ENCODE results near the gene TET1. TPM values are rescaled to one million over a fixed set of nuclear protein-coding genes. Genes with fewer than 3 reads are reported as not detected.

The TET1 gene
- total and polyA plus RNA-seq, 9 of the 15 experiments (the other 6 are each of a cell fraction or from before 2014, with no cell fraction given): 2.6 to 21.3 (median 11.6) TPM

GRCh38 chr10:68561865-68562649, 1.9 kb downstream of the TET1 start (continued):
- TF ChIP-seq SAP30 (IDR thresholded peaks at IDR 0.05; ENCODE audit: borderline replicate concordance, insufficient read depth, low read depth, low read length, poor library complexity, severe bottlenecking) (peak; percentile 17), CBX2 (IDR thresholded peaks at IDR 0.05; ENCODE audit: insufficient read depth, low read length, poor library complexity, severe bottlenecking) (no peak), CBX3 (IDR thresholded peaks at IDR 0.05; ENCODE audit: borderline replicate concordance in 1 of 2, low read length in 2 of 2) (no peak), AFF1 (IDR thresholded peaks at IDR 0.05; ENCODE audit: low read depth in 1 of 2, partially characterized antibody in 2 of 2) (peak in 1 of 2 experiments; percentile 27), PKNOX1 (IDR thresholded peaks at IDR 0.05) (no peak), ZNF436 (CRISPR knock-in tag; IDR thresholded peaks at IDR 0.05) (no peak), CXXC5 (CRISPR knock-in tag; IDR thresholded peaks at IDR 0.05) (peak; percentile 13; the same call in 1 of the 2 replicates), ZNF263 (CRISPR knock-in tag; IDR thresholded peaks at IDR 0.05; ENCODE audit: borderline replicate concordance) (no peak), NR2F6 (CRISPR knock-in tag; IDR thresholded peaks at IDR 0.05) (no peak), ARID1B (IDR thresholded peaks at IDR 0.05) (no peak), NFIX (CRISPR knock-in tag; IDR thresholded peaks at IDR 0.05; ENCODE audit: low read depth) (no peak), BRD4 (IDR thresholded peaks at IDR 0.05) (0 out of 2 replicates have a peak, but pooled peaks have one; percentile 44), NBN (IDR thresholded peaks at IDR 0.05; ENCODE audit: low read depth) (peak; percentile 70; the same call in 1 of the 2 replicates), ETV5 (CRISPR knock-in tag; IDR thresholded peaks at IDR 0.05; ENCODE audit: low read depth) (no peak)
- TF ChIP-seq, protein P1, sequence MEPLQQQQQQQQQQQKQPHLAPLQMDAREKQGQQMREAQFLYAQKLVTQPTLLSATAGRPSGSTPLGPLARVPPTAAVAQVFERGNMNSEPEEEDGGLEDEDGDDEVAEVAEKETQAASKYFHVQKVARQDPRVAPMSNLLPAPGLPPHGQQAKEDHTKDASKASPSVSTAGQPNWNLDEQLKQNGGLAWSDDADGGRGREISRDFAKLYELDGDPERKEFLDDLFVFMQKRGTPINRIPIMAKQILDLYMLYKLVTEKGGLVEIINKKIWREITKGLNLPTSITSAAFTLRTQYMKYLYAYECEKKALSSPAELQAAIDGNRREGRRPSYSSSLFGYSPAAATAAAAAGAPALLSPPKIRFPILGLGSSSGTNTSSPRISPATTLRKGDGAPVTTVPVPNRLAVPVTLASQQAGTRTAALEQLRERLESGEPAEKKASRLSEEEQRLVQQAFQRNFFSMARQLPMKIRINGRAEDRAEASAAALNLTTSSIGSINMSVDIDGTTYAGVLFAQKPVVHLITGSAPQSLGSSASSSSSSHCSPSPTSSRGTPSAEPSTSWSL (CRISPR knock-in tag; IDR thresholded peaks at IDR 0.05; ENCODE audit: borderline replicate concordance): no peak
- TF ChIP-seq, protein P2, sequence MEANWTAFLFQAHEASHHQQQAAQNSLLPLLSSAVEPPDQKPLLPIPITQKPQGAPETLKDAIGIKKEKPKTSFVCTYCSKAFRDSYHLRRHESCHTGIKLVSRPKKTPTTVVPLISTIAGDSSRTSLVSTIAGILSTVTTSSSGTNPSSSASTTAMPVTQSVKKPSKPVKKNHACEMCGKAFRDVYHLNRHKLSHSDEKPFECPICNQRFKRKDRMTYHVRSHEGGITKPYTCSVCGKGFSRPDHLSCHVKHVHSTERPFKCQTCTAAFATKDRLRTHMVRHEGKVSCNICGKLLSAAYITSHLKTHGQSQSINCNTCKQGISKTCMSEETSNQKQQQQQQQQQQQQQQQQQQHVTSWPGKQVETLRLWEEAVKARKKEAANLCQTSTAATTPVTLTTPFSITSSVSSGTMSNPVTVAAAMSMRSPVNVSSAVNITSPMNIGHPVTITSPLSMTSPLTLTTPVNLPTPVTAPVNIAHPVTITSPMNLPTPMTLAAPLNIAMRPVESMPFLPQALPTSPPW (CRISPR knock-in tag; IDR thresholded peaks at IDR 0.05): no peak

Measured in K562 (cell line).